GM18873 (cell line): ENCODE results near the gene SGSM2.
"Not testable (repeated sequence)": the region's sequence is repeated elsewhere in the genome, so short reads cannot be mapped to it uniquely, and the experiment has no call there.

Source experiments
- ATAC-seq: cut with Tn5 transposase; IDR thresholded peaks from one replicate; pipeline ENCODE4 v1.9.1; 2021; ENCODE audit warnings: mild to moderate bottlenecking, moderate library complexity, moderate number of reproducible peaks; ENCODE audit not compliant: unreplicated experiment, low FRiP score

Gene SGSM2, protein sequence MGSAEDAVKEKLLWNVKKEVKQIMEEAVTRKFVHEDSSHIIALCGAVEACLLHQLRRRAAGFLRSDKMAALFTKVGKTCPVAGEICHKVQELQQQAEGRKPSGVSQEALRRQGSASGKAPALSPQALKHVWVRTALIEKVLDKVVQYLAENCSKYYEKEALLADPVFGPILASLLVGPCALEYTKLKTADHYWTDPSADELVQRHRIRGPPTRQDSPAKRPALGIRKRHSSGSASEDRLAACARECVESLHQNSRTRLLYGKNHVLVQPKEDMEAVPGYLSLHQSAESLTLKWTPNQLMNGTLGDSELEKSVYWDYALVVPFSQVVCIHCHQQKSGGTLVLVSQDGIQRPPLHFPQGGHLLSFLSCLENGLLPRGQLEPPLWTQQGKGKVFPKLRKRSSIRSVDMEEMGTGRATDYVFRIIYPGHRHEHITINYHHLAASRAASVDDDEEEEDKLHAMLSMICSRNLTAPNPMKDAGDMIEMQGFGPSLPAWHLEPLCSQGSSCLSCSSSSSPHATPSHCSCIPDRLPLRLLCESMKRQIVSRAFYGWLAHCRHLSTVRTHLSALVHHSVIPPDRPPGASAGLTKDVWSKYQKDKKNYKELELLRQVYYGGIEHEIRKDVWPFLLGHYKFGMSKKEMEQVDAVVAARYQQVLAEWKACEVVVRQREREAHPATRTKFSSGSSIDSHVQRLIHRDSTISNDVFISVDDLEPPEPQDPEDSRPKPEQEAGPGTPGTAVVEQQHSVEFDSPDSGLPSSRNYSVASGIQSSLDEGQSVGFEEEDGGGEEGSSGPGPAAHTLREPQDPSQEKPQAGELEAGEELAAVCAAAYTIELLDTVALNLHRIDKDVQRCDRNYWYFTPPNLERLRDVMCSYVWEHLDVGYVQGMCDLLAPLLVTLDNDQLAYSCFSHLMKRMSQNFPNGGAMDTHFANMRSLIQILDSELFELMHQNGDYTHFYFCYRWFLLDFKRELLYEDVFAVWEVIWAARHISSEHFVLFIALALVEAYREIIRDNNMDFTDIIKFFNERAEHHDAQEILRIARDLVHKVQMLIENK

DNA sequence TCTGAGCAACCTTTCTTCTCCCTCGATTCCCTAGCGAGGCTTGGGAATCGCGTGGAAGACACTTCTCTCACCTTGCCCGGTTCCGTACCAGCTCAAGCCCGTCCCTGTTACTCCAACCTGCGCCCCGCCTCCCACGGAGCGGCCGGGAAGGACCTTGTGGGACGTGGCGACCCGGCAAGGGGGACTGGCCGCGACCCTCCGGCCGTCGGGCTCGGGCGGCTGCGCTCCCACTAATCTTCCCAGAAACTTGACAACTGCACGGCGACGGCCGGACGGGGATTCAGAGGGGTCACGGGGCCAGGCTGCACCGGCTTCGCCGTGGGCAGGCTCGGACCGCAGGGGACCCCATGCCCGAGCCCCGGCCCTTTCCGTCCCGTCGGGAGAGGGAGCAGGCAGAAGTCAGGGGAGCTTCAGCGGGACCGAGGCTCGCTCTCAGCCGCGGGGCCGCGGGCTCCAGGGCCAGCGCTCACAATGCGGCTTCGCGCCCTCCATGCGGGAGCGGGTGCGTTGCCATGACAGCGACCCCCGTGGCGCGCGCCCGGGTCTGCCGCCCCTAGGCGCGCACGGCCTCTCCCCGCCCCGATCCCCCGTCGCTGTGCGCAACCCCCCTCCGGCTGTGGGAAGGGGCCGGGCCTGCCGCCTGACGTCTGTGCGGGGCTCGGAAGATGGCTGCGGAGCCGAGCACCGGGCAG lies at the start of gene SGSM2:
TSS of gene SGSM2 (plus strand) at position 650 of the 692 bp plus-strand sequence. CDS start 188 bp downstream, outside the sequence.
- peak; percentile 12 for ATAC-seq

DNA sequence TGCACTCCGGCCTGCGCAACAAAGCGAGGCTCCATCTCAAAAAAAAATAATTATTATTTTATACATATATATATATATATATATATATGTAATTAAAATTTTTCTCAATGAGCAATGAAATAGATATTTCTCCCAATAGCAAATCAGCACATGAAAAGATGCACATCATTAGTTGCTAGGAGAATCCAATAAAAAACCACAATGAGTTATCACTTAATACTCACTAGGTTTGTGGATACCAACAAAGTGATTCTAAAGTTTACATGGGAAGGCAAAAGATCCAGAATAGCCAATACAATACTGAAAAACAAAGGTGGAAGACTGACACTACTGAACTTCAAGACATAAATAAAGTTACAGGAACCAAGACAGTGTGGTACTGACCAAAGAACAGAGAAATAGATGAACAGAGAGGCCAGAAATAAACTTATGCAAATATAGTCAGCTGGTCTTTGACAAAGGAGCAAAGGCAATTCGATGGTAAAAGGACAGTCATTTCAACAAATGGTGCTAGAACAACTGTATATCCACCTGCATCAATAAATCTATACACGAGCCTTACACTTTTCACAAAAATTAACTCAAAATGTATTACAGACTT lies 47.3 kb upstream of the SGSM2 start:
- ATAC-seq: no peak

DNA sequence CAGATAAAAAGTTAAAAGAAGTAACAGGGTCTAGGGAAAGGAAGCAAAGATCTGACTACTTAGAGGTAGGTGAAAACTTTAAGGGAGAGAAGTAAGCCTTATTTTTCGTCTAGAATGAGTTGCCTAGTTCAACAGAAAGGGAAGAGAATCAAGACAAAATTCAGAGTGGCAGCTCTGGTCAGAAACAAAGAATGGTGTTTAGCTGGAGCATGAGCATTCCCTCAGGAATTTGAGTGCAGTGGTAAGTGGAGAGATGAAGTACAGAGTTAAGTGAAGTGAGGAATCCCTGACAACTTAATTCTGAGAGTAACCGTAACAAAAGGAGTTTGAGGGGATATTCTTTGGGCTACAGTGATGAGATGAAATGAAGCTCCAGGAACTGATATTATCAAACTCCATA lies 45.2 kb upstream of the SGSM2 start:
- no peak for ATAC-seq

DNA sequence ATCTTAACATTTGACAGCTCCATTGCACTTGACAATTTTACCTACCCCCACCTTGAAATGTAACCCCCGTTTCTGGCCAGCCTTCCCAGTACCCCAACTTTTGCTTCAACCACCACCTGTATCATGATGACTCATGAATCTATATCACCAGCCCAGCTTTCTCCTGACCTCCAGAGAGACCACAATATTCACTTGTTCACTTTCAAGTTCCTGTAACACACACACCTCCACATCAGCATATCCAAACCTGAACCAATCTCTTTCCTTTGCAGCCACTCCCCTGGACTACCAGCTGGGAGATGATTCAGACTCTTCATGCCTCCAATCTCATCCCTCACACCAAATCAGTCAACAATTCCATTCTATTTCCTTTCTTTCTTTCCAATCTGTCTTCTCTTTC lies 41.7 kb upstream of the SGSM2 start:
- no peak for ATAC-seq

DNA sequence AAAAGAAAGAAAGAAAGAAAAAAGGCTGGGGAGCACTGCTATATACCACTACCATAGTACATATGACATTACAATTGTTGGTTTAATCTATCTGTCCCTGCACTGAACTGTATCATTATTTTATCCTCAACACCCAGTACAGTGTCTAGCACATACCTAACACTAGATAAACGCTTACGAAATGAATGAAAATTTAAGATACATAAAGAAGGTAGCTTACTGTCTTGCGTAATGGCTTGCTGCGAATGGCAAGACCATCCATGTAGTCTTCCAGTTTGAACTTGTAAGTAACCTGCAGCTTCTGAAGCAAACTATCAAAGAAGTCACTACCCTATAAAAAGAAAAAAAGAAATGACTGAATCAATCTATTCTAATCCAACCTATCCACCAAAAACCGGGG lies 40.3 kb upstream of the SGSM2 start:
- no peak for ATAC-seq

DNA sequence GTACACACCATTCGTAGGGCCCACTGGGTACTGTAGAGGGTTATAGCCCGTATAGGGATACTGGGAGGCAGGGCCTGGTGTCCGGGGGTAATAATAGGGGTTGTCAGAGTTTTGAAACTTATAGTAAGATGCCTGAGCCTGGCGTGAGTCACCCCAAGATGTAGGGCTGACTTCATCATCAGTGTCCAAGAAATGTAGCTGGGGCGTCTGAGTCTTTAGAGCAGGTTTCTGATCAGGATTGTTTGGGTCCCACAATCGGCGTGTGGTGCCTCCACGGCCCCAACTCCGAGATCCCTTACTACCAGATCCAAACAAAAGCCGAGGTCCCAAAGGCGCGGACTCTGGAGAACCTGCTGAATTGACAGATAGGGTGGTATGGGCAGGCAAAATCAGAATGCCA lies 38.2 kb upstream of the SGSM2 start:
- ATAC-seq: no peak

DNA sequence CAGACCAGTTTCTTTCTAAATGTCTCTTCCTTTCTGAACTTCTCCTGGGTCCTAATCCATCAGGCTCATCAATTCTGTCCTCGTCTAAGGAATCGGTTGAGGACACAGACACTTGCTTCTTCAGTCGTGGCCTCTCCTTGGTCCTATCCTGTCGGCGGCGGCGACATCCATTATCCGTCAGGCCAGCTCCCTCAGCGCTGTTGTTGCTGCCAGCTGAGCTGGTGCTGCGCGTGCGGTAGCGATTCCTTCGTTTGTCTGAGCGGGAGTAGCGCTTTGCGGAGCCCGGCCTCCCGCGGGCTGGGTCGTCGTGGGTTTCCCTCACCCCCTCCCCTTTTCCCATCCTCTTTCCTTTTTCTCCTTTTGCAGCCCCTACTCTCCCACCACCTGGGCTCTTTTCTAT lies 37.5 kb upstream of the SGSM2 start:
- ATAC-seq: no peak

DNA sequence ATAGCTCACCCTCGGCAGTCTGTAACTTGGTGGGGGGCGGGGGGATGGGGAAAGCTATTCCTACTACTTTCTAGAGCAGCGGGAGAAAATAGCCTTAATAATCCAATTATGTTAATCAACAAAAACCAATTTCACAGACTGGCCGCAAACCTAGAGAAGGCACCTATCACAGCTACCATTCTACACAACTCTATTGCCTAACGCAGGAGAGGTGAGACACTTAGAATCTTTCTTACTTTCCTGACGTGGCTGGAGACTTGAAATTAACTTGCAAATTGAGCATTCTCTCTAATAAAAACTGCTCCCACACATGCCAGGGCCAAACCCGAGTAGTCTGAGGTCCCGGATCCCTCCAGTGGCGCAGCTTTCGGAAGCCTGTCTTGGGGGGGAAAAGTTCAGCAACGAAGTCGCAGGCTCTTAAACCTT lies 34.5 kb upstream of the SGSM2 start:
- ATAC-seq: peak; percentile 11

DNA sequence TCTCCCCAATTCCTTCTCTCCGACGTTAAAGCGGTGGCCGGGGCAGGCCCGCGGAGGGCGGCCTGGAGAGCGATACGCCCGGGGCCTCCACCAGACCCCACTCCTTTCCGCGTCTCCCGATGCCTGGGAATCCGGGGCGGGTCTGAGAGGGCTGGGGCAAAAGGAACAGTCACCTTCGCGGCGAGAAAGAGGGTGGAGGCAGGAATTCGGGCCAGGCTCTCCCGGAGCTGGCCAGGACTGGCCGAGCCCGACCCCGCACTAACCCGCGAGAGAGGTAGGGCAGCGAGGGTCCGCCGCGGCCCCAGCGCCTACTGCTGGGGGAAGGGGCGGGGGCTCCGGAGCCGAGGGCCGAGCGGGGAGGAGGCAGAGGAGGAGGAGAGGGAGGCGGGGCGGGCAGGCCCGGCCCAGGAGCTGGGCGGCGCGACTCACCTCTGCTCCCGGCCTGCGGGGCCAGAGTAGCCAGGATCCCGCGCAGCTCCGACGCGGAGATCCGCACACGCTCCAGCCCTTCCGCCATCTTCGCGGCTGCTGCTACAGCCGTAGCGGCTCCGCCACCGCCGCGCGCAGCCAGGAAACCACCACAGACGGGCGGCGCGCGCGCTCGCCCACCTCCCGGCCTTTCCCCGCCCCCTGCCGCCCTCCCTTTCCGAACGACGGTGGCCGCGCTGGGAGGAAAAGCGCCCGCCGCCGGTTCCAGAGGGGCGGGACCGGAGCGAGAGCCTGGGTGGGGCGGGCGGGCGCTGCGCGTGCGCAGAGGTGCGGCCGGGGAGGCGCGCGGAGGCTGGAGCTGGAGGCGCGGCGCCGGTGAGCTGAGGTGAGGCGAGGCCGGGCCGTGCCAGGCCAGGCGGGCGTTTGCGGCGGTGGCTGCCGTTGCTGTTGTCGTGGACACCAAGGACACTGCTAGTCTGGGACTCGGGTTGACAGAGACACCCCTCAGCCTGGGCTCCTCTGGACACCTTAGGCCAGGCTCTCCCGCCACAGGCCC lies 33.8 kb upstream of the SGSM2 start, which contains the start of the genes SMG6 and SRR:
TSS of gene SMG6 (minus strand) at position 582 of the 985 bp plus-strand sequence. CDS start at position 517, 65 bp downstream.
TSS of gene SRR (plus strand) at position 747 of the 985 bp plus-strand sequence. CDS start 11,611 bp downstream, outside the sequence.
- ATAC-seq: peak; percentile 54

DNA sequence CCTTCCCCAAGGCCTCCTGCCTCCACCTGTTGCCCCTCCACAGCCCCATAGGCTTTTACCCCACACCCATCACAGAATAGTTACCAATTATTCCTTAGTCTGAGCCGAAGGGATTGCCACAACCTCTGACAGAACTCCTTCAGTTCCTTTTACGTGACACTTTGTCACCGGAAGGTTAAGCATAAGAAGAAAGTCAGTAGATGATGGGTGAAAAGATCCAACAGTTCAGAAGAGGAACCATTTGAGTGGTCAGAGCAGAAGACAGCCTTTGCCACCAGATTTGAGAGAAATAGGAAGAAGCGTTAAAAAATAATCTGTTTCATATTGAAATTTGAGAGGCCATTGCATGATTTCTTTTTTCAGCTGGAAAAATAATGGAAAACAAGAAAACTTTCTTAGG lies 32.4 kb upstream of the SGSM2 start:
- no peak for ATAC-seq

DNA sequence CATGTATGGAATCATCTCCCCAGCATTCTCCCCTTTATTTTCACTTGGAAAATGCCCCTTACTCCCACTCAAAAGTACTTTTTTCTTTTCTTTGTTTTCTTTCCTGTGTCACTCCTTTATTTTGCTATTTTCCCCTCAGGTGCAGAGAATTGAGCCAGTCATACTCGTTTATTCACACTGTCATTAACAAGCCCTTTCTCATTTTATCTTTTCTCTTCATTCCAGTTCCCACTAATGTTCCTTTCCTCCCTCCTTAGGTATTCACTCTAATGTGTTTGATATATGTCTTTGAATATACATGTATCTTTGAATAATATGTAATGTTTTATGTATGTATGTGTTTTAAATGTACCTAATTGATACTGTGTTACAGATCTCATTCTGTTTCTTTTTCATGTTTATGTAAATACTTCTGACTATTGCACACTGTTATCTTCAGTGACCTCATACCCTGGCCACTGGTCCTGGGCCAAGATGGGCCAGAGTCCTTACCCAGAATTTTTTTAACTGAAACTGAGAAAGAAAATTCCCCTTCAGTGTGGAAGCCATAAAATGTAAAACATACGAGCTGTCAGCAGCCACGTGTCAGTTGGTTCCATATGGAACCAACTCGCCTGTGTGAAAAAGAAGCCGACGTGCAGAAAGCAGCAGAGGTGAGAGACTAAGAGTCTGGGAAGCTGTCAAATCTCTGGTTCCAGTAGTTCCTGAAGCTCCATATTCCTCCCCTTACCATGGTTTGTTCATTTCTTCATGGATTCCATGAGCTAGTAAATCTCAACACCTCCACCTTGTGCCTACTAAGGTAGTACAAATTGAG lies 27.8 kb upstream of the SGSM2 start:
- no peak for ATAC-seq

DNA sequence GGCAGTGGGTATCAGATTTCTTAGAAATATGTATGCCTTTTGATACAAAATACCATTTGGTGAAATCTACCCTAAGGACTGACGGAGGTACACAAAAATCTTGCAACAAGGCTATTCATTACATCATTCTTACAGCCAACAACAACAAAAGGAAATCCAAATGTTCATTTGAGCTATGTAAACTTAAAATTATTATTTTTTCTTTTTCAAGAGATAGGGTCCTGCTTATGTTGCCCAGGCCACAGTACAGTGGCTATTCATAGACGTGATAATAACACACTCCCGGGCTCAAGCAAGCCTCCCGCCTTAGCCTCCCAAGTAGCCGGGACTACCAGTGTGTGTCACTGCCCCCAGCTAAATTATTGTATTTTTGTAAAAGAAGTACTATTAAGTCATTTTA lies 24.6 kb upstream of the SGSM2 start:
- ATAC-seq: no peak

DNA sequence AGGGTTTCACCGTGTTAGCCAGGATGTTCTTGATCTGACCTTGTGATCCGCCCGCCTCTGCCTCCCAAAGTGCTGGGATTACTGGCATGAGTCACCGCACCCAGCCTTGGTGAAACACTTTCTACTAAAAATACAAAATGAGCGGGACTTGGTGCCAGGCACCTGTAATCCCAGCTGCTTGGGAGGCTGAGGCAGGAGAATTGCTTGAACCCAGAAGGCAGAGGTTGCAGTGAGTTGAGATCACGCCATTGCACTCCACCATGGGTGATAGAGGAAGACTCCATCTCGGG lies 20.4 kb upstream of the SGSM2 start:
- ATAC-seq: not testable (repeated sequence)

DNA sequence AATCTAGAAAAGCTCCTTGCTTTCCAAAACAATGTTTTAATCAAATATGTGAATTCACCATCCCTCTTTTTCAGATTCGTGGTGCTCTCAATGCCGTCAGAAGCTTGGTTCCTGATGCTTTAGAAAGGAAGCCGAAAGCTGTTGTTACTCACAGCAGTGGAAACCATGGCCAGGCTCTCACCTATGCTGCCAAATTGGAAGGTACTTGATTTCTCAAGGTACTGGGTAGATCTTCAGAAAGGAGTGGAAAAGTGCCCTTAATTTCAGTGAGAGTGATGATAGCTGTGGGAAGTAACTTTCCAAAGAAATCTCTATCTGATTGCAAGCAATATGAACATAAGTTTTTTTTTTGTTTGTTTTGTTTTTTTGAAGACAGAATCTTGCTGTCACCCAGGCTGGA lies 19.5 kb upstream of the SGSM2 start:
- ATAC-seq: no peak

DNA sequence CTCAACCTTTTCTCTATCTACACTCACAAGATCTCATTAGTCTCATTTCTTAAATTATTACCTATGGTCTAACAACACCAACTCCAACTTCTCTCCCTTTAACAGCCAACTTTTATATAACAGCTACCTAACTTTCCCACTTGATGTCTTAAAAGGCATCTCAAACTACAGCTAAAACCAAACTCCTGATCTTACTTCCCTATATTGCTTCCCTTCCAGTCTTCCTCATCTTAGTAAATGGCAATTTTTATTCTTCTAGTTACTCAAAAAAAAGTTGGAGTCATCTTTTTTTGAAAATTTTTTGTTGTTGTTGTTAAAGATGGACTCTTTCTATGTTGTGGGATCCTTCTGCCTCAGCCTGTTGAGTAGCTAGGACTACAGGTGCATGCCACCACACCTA lies 18.2 kb upstream of the SGSM2 start:
- ATAC-seq: no peak

DNA sequence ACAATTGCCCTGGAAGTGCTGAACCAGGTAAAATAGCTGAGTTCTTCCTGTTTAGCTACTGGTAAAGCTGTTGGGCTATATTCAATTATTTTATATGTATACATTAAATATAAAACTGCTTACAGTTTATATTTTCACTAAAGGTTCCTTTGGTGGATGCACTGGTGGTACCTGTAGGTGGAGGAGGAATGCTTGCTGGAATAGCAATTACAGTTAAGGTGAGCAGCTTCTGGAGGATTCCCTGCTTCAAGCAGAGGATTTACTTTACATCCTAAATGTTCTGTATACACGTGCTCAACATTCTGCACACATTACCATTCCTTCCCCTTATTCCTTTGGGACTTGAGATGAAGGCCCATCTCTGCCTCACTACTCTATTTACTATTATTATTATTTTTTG lies 15.9 kb upstream of the SGSM2 start:
- no peak for ATAC-seq

DNA sequence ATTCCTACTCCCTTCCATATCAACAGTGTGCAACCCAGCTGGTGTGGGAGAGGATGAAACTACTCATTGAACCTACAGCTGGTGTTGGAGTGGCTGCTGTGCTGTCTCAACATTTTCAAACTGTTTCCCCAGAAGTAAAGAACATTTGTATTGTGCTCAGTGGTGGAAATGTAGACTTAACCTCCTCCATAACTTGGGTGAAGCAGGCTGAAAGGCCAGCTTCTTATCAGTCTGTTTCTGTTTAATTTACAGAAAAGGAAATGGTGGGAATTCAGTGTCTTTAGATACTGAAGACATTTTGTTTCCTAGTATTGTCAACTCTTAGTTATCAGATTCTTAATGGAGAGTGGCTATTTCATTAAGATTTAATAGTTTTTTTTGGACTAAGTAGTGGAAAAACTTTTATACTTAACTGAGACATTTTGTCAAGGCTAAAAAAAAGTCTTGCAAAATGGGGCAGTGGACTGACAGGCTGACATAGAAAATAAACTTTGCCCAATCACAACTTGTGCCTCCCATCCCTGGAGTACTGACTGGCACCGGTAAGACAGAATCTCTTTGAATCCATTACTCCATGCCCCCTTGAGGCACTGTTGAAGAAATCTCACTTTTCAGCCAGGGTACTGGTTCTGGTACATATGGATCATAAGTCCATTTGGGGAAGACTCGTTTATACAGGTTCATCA lies 13.5 kb upstream of the SGSM2 start:
- ATAC-seq: no peak

DNA sequence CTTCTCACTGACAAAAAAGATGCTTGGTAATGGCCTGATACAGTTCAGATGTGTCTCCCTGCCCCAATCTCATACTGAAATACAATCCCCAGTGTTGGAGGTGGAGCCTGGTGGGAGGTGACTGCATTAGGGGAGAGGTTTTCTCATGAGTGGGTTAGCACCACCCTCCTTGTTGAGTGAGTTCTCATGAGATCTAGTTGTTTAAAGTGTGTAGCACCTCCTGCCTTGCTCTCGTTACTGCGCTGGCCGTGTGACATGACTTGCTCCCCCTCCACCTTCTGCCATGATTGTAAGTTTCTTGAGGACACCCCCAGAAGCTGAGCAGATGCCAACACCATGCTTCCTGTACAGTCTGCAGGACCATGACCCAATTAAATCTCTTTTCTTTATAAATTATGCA lies 6.0 kb upstream of the SGSM2 start:
- ATAC-seq: no peak
